MV-4-11 (cell line): ENCODE results near the gene WNT16.

Experiments used
- DNase-seq: peaks from one replicate; lab custom pipeline; 2025; lab: John Stamatoyannopoulos, UW

Gene WNT16

DNA sequence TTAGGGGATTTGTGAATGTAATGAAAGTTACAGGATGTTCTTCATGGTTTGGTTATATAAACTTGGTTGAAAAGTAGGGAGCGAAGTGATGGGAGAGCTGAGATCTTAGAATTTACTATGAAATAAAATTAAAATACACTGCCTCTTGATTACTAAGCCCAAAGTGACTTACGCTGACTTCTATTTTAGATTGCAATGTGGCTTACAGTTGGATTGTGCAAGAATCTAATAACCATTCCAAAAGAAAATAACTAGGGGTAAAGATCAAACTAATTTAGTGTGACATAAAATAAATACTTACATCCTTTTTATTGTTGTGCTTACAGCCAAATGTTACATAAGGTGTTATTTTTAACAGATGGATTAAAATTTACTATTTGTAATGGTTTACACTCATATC, 15.3 kb downstream of the WNT16 start:
- no peak for DNase-seq

DNA sequence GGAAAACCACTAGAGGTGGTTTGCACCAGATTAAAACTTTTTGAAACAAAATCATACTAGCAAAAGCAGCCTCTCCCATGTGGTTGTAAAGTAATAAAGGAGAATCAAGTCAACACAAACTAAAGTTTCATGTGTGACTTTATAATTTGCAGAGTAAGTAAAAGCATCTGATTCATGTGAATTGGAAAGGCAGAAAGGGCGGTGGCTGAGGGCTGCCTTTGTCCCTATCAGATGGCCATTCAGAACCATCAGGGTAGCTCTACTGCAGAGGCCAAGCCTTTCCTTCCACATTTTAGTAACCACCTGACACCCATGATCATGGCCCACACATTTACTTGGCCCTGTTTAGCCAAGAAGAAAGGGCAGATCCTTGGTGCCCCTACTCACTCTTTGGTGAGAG, 15.7 kb downstream of the WNT16 start:
- no peak for DNase-seq

DNA sequence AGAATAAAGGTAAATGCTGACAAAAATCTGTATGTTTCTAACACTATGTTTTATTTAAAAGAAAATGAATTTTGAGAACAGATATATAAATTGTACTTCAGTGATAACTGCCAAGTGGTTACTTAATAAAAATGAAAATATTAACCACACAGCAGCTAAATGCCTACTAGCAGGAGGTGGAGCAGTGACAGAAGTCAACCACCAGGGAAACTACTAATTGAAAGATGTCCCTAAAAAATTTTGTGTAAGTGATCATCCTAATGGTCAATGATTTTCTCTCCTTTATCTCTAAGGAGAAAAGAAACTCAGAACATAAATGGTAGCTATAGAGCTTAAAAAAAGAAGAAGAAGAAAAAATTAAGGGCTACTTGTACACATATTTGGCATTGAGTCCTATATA, 22.9 kb downstream of the WNT16 start:
- no peak for DNase-seq

DNA sequence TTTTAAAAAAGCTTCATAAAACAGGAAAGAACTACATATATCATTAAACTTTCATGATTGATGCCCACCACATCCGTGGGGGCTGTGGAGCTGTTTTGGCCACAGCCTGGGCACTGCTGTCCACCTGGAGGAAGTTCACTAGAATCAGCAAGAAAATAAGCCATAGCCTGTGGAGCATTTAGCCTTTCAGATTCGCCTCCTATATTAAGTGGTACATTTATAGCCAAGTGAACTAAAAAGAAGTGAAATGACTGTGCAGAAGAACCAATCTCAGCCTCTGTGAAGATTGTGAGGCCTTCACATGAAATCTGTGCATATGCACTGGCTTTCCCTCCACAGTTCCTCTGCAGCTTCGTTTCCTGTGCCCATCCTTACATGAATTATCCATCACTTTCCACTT, 23.5 kb downstream of the WNT16 start:
- no peak for DNase-seq

DNA sequence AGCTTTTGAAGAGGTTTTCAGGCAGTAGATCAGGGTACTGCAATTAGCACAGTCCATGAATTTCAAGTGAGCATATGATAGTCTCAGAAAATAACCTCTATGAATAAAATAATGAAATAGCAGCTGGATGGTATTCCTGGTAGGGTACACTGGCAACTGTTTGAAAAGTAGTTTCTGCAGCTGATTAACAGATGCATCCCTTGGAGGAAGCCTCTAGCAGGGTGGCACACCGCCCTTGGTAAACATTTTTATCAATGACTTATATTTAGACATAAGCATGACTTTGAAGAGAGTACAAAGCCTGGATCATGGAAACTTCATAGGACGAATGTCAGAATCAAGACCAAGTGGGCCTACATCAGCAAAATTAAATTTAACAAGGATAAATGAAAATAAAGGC, 26.8 kb downstream of the WNT16 start:
- no peak for DNase-seq

GRCh38 chr7:121360564-121360963, 31.8 kb downstream of the WNT16 start:
- no peak for DNase-seq

GRCh38 chr7:121366852-121367431, 38.1 kb downstream of the WNT16 start:
- peak; percentile 32 for DNase-seq

GRCh38 chr7:121369462-121369861, 40.7 kb downstream of the WNT16 start:
- DNase-seq, result no peak

- DNase-seq, result no peak
These were observed 42.6 kb downstream of the WNT16 start for GRCh38 chr7:121371367-121371766.

GRCh38 chr7:121371883-121372282, 43.1 kb downstream of the WNT16 start:
- no peak for DNase-seq

DNA sequence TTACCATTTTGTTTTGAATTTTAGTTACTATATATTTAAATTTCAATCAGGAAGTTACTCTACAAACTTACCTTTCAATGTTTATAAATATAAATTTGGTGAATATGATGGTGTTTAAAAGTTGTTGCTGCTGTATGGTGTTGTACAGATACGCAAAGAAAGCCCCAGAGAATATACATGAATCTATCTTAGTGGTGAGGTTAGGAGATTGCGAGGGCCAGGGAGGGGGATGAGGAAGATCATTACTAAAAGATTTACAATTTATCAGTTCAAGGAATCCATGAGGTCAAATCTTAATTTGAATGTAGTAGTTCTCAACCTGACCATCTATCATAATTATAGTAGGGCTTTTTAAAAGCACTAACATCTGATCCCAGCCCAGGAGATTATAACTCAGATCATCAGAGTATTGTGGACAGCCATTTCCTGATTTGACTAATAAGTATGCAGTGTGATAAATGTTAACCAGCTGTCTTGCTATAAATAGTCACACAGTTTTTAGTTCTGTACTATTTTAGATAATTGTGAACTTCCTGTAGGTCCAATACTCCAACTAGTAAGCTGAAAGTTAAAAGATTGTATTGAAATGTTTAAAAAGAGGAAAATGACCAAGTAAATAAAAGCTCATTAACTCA, 43.7 kb downstream of the WNT16 start:
- no peak for DNase-seq

GRCh38 chr7:121373177-121373576, 44.4 kb downstream of the WNT16 start:
- no peak for DNase-seq

- no peak for DNase-seq
These were observed 48.2 kb downstream of the WNT16 start for GRCh38 chr7:121376979-121377378.

- DNase-seq, result no peak
These were observed 51.1 kb downstream of the WNT16 start for GRCh38 chr7:121379930-121380329.

DNA sequence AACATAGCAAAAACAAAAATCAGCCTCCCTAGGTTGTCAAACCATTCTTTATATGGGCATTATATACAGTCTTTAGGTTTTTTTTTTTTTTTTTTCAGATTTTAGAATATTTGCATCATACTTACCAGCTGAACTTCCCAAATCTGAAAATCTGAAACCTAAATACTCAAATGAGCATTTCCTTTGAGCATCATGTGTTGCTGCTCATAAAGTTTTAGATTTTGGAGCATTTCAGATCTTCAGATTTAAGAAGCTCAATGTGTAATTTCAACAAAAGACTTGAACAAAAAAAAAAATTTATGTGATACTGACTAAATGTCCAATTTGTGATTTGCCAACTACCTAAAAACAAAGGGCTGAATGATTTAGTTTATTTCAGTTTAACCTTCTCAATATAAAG, 53.7 kb downstream of the WNT16 start:
- DNase-seq, result no peak

DNA sequence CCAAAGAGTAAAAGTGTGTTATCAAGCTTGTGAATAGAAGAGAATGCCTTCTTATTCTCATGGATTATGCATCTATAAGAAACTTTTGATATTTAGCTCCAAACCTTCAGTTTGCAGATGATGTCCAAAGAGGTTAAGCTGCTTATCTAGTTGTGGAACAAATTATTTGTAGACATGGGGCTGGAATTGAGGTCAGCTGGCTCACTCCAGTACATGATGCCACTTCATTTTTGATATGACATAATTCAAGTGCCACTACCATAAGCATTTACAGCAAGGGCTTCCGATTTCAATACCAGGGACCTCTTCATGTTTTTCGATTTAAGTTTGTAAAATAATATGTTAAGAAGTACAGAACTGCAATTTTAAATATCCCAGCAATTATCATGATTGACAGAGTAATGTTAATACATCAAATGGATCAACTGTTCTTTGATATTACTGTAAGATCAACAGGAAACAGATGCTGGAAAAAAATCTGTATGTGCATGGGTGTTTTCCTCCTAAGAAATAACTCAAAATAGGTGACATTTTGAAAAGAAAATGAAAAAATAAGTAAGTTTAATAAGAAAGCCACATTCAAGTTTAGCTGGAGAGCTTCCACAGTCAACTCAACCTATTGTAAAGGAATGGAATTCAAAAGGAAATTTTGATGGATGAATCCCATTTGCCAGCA, 54.6 kb downstream of the WNT16 start:
- no peak for DNase-seq

GRCh38 chr7:121384265-121384664, 55.5 kb downstream of the WNT16 start:
- no peak for DNase-seq

GRCh38 chr7:121385056-121385799, 56.4 kb downstream of the WNT16 start:
- no peak for DNase-seq

- peak; percentile 67 for DNase-seq
These were observed 57.0 kb downstream of the WNT16 start for GRCh38 chr7:121385800-121386179.

DNA sequence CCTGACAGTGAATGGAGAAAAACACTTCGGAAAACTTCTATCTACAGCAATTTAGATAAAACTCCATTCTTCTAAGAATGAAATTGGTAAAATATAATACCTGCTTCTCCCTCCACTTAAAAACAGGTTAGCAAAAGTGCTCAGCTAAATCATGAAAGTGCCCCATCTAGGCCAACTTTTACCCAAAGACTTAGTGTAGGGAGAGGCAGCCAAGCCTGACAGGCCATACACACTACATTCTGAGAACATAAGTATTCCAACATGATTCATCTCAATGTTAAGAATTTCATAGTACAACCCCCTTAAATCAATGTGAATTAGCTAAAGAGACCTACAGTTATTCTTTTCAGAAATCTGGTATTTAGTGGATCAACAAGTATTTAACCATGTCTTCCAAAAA, 60.1 kb downstream of the WNT16 start:
- DNase-seq, result no peak

GRCh38 chr7:121390109-121390508, 61.3 kb downstream of the WNT16 start:
- DNase-seq, result no peak

DNA sequence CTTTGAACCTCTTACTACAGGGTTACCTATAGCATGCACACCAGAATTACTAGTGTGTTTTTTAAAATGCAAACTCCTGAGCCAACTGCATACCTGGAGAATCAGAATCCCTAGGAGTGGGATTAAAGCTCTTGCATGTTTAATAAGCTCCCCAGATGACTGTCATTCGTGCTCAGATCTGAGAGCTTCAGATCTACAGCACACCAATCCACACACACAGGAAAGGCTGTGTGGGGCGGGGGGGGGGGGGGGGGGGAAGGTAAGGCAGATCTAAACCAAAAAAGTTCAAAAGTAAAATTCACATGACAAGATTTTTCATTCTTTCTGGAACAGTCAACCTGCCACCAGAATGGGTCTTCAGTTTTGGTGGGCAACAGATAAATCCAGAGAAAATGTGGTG, 61.8 kb downstream of the WNT16 start:
- no peak for DNase-seq
